Measurements from ENCODE around the gene SFXN2.

GRCh38 chr10:102705531-102705930 is 8.9 kb upstream of the SFXN2 start:
- TF ChIP-seq CTCF (IDR thresholded peaks at IDR 0.05; ENCODE audit: insufficient read depth, low read length) (no peak), POLR2AphosphoS5 (IDR thresholded peaks at IDR 0.05; ENCODE audit: low read depth) (no peak), GABPA (IDR thresholded peaks at IDR 0.05; ENCODE audit: low read depth) (no peak), REST (IDR thresholded peaks at IDR 0.05; ENCODE audit: insufficient replicate concordance, low read depth) (no peak), SPI1 (IDR thresholded peaks at IDR 0.05; ENCODE audit: borderline replicate concordance, low read depth) (no peak)

Measured in HL-60 (cell line).